Activated CD8-positive, alpha-beta memory T cell treated with anti-CD3 and anti-CD28 coated beads for 1 hour (primary cell): ENCODE data around the gene RPL35.
"Not testable (repeated sequence)": the region's sequence is repeated elsewhere in the genome, so short reads cannot be mapped to it uniquely, and the experiment has no call there.

Source experiments
- DNase-seq, 2 donors: peaks; one replicate each; pipeline ENCODE4 v3.0.0-alpha.2; 2020; ENCODE audit warnings: low read depth in 1 of 2; ENCODE audit errors: extremely low read depth in 1 of 2

The RPL35 gene

GRCh38 chr9:124853605-124854143, 8.1 kb downstream of the RPL35 start:
- no peak for DNase-seq

- peak; percentile 37 to 63 for DNase-seq
Measured at GRCh38 chr9:124852829-124853531, 8.8 kb downstream of the RPL35 start, which contains the start of gene WDR38. Gene WDR38, plus strand, starts transcription at chr9:124853460. Its CDS starts 72 bp downstream, at chr9:124853532.

- no peak for DNase-seq
Measured at GRCh38 chr9:124852121-124852828, 9.5 kb downstream of the RPL35 start.

- DNase-seq: no peak
Measured at GRCh38 chr9:124849801-124850200, 12.0 kb downstream of the RPL35 start.

GRCh38 chr9:124846969-124847368, 14.8 kb downstream of the RPL35 start:
- DNase-seq: no peak

GRCh38 chr9:124846467-124846866, 15.3 kb downstream of the RPL35 start:
- not testable (repeated sequence) for DNase-seq

- no peak for DNase-seq
Measured at GRCh38 chr9:124844291-124844690, 17.5 kb downstream of the RPL35 start.

- DNase-seq: no peak
Measured at GRCh38 chr9:124843456-124844034, 18.2 kb downstream of the RPL35 start.

- DNase-seq: no peak
Measured at GRCh38 chr9:124841075-124841821, 20.5 kb downstream of the RPL35 start.

- DNase-seq: no peak
Measured at GRCh38 chr9:124840300-124840833, 21.4 kb downstream of the RPL35 start.

- no peak for DNase-seq
Measured at GRCh38 chr9:124839612-124840299, 22.0 kb downstream of the RPL35 start.

- DNase-seq: not testable (repeated sequence)
Measured at GRCh38 chr9:124838567-124839275, 23.0 kb downstream of the RPL35 start.

- not testable (repeated sequence) for DNase-seq
Measured at GRCh38 chr9:124838132-124838531, 23.6 kb downstream of the RPL35 start.

- no peak for DNase-seq
Measured at GRCh38 chr9:124835026-124835557, 26.7 kb downstream of the RPL35 start.

GRCh38 chr9:124834591-124834990, 27.2 kb downstream of the RPL35 start:
- DNase-seq: no peak

GRCh38 chr9:124831642-124832364, 30.0 kb downstream of the RPL35 start:
- no peak for DNase-seq

GRCh38 chr9:124830593-124830992, 31.2 kb downstream of the RPL35 start:
- DNase-seq: no peak

GRCh38 chr9:124829334-124829669, 32.5 kb downstream of the RPL35 start:
- no peak for DNase-seq
